ENCODE measurements around the gene GAB1.

Gene GAB1

DNA sequence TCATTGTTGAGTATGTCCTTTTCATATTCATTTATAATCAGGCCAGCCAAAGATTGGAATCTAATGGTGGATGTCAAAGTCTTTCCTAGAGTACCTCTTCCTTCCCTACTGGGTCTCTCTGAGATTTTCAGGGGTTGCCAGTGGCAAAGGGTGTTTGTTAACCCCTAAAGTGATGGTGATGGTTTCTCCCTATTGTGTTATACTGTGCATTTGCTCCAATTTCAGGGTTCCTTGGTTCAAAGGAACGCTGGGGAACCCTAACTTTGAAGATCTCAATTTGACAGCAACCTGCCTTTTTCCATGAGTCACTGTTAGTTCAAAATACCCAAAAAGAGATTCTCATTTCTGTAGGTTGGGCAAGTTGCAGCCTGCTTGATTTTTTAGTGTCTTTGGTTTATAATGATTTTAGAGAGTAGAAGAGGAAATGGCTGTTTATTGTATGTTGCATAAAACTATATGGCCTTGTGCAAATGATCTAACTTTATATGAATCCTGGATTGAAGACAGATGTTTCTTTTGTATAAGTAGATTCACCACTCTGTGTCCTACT is 23.0 kb downstream of the GAB1 start:
- DNase-seq, result no peak

DNA sequence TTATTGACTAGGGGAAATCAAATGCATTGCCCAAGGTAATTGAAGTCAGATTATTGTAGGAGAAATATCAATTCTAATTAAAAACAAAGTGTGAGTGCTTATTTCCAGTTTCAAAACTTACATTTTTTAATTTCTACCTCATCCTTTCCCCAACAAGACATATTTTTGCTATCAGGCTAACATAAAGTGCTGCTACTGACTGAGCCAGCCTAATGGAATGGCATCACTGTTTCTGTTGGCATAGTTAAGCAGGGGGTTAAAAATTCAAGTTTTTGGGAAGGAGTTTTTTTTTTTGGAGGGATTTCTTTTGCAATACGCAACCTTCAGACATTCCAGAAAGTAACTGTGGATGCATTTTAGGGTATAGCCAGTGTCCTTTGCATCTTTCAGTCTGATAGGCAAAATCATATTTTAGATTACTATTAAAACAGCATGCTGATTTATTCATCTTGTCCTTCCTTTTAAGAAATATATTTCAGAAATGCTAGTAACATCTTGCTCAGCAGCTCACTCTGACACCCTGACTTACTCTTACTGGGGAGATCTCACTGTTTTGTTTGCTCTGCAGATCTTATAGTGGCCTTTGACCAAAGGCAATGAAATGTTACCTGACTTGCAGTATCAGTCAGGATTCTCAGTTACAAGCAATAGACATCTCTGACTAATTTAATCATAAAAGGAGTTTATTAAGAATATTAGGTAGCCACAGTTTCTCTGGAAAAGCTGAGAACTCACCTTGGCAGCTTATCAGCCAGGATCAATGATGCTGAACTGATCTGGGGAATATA is 24.4 kb downstream of the GAB1 start:
- no peak for DNase-seq

DNA sequence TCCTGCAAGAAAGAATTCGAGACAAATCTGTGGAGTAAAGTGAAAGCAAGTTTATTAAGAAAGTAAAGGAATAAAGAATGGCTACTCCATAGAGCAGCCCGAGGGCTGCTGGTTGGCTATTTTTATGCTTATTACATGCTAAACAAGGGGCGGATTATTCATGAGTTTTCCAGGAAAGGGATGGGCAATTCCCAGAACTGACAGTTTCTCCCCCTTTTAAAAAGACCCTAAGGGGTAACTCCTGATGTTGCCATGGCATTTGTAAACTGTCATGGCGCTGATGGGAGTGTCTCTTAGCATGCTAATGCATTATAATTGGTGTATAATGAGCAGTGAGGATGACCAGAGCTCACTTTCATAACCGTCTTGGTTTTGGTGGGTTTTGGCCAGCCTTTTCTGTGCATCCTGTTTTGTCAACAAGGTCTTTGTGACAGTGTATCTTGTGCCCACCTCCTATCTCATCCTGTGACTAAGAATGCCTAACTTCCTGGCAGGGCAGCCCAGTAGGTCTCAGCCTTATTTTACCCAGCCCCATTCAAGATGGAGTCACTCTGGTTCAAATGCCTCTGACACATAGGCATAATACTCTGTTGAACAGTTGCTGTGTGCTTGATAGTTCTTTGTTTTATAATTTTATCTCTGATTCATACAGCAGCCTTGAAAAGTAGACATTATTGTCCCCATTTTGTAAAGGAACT is 25.8 kb downstream of the GAB1 start:
- DNase-seq, result no peak

DNA sequence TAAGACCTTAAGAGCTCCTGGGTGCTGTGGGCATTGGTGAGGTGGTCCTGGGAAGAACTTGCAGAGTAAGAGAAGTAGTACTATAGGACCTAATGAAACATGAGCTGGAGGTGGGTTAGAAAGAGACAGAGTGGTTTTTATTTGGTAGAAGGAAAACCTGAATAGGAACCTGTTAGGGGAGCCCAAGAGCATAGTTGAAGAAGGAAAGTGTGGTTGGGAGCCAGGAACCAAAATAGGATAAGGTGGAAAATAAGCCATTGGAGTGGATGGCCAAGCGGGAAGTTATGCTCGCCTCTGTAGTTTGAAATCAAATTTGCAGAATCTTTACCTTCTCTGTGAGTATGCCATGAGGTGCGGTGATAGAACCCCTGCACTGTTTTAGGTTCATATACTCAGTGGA is 26.7 kb downstream of the GAB1 start:
- no peak for DNase-seq

DNA sequence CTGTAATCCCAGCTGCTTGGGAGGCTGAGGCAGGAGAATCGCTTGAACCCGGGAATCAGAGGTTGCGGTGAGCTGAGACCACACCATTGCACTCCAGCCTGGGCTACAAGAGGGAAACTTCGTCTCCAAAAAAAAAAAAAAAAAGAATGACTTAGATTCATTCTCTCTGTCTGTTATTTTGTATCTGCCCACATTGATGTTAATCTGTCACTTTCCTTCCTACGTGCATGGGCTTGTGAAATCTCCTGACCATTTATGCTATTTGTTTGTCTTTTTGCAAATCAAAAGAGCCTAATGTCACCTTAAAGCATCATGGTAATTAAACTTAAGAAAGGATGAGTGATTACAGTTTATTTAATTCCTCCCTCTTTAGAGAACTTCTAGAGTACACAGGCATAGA is 27.4 kb downstream of the GAB1 start:
- DNase-seq, result no peak

DNA sequence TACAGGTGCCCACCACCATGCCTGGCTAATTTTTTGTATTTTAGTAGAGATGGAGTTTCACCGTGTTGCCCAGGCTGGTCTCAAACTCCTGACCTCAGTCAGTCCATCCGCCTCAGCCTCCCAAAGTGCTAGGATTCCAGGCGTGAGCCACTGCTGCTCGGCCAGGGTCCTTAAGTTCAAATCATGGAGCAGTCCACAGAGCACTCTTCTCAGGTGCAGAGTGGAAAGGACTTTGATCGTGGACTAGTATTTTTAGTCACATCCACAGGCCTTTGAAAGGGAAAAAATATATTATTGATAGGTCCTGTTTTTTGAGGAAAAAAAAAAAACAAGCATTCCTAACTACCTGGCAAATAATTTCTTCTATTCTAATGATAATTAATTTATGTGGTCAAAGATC is 31.2 kb downstream of the GAB1 start:
- DNase-seq, result no peak

DNA sequence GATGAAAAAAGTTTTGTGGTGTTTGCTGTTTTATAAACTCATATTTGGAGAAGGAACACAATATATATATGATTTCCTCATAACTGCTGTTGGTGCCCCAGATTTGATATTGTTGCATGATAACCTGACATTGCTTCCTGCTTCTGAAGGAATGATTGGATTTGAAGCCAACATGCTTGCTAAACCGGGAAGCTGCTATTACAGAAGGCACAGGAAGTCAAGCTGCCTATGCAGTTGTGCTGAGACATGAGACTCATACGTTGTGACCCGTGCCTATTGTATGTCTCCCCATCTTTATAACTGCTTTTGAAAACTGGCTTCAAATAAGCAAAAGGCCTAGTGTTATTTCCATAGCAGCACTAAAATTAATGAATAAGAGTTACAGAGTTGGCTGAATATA is 32.9 kb downstream of the GAB1 start:
- DNase-seq, result no peak

DNA sequence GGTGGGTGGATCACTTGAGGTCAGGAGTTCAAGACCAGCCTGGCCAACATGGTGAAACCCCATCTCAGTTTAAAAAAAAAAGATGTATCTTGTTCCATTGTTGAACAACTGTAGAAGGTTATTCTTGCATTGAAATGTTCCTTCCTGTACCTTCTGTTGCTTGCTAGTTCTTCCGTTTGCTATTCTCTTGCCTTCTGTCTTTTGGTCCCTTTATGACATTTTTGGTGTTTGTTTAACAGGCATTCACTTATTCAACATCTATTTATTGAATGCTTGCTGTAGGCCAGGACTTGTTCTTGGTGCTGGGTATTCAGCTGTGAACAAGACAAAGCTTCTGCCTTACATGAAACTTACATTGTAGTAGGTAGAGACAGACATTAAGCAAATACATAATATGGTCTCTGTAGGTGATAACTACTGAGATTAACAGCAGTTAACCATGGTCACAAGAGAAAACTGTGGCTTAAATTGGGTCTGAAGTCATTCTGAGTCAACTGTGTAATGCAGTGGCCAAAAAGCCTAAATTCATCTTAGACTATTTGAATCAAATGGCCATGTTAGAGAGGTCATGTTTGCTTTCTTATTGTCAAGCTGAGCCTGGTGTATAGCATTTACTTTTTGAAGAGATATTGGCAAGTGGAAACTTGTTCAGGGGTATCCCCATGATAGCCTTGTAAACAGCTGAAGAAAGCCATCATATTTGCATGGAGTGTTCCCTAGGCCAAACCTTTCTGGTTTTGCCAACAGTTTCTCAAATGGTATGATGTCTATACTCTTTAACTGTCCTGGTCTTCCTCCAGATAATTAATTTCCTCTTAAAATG is 35.6 kb downstream of the GAB1 start:
- DNase-seq, result no peak

DNA sequence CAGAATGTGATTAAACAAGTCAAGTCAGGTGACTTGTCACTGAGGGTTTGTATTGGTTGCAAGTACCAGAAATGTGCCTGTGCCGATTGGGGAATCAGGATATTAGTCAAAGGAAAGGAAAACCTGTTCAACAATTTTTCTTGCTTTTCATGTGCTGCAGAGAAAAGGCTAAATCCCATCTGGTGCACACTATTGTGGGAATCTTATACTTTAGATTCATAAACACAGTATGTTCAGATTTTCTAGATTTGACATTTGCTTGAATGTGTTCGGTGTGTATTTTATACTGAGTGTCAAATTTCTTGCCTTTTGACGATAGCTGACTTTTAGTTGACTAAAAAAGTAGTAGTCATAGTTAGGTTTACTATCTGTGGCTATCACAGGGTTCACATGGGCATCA is 37.6 kb downstream of the GAB1 start:
- no peak for DNase-seq

DNA sequence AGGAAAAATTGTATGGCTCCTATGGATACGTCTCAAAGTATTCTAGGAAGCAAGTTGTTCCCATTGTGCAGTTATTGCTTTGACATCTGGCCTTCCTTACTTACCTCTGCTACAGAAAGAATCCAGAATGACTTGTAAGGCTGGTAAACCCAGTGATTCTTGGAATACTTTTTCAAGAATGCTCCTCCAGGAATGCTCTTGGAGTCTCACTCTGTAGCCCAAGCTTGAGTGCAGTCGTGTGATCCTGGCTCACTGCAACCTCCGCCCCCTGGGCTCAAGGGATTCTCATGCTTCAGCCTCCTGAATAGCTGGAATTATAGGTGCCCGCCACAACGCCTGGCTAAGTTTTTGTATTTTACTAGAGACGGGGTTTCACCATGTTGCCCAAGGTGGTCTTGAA is 38.1 kb downstream of the GAB1 start:
- DNase-seq, result no peak

DNA sequence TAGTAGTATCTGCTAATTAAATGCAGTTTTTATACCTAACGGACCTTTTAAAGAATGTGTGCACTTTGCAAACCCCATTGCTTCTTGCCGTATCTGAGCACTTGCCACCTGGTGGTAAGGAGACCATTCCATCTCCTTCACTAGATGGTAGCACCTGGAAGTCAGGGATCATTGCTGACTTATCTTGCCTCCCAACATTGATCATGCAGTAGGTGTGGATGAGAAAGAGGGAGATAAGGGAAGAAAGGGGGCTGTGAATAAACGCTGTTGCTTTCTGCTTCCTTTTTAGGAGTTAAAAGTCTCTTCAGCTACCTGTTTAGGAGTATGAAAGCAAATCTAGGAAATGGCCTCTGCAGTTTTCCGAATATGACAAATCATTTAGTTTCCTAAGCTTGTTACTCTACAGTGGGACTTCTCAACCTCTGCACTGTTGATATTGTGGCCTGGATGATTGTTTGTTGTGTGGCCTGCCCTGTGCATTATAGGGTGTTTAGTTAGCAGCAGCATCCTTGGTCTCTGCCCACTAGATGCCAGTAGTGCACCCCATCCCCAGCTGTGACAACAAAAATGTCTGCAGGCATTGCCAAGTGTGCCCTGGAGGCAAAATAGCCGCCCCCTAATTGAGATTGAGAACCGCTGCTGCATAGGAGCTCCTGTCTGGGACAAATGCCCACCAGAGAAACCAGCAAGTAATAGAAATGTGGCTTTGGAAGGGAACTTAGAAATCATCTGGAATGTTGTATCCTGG is 38.8 kb downstream of the GAB1 start:
- DNase-seq, result no peak

DNA sequence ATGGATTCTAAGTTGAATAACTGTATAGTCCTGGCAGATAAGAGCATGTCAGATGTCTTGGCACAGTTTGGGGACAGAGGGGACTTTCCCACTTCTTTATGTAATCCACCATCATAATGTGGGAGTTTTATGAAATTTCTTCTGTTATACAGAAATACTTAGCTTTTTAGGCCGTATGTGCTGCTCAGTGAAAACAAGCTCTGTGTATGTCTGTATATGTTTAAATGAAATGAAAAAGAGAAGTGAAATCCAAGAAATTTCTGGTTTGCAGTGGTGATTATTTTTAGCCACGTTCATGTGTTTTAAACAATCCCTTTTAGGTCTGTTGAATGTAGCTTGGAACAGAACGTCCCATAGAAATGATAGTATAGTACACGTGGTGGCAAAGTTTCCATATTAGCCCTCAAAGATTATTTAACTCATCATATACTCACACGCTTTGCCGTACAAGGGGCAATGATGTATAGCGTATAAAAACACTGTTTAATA is 41.0 kb downstream of the GAB1 start:
- no peak for DNase-seq

DNA sequence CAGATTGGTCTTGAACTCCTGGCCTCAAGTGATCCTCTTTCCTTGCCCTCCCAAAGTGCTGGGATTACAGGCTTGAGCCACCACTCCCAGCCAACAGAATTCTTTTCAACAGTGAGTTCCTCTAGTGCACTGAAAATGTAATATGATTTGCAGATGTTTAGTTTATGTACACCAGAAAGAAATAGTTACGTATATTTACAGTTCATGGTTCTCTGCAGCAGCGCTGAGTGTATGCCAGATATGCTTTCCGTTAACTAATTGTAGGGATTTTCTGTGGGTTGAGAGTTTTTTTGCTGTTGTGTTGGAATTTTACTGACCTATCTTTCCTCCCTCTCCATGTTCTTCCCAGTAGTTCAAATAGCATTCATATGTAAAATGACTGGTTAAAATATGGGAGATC is 44.0 kb downstream of the GAB1 start:
- DNase-seq, result no peak

DNA sequence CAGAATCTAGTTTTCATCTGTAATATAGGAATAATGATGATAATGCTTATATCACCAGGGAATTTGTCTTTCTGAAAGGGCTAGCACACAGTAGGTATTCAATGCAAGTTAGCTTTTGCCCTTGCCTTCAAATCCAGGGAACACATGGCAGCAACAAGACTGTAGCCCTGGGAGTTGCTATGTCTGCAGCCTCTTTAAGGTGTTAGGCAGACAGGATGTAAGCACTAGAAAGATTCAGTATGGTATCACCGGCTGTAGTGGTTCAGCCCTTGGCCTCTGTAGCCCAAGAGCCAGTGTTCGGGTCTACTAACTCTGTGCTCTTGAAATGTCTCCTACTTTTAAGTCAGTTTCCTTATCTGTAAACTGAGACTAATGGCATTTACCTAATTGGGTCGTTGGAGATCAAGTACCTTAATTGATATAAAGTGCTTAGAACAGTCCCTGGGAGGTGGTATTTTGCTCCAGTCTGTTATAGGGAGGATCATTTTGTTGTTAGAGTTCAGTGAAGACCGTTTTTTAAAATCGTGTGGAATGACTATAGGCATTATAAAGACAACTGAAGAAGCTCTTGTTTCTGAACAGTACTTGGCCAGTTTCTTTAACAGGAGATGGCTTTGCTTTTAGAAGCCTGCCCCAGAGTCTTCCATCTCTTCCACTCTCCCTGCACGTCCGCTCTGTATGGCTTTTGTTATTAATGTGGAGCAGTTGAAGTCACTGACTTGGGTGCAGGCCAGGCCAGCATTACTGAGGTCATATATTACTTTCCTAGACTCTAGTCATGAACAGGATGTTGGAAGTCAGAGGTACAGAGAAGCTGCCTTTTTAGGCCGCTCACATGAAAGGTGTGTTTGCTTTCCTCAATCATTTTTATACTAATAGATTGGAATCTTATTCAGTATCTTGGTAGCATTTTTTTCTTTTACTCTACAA is 44.8 kb downstream of the GAB1 start:
- no peak for DNase-seq

DNA sequence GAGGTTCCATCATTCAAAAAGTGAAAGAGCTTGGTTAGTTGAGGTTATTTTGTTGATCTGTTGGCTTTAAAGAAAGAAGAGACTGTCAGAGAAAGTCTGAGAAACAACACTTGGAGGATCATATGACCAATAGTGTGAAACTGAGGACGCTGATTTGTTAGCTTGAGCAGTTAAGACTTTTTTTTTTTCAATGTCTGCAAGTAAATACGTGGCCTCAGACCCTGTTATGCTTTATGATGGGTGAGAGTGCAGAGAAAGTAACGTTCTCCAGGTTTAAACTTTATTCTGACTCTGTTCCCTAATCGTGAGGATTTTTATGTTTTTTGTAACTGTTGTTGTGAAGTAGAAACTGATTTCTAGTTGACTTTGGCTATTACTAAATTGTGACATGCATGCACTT is 45.9 kb downstream of the GAB1 start:
- no peak for DNase-seq

DNA sequence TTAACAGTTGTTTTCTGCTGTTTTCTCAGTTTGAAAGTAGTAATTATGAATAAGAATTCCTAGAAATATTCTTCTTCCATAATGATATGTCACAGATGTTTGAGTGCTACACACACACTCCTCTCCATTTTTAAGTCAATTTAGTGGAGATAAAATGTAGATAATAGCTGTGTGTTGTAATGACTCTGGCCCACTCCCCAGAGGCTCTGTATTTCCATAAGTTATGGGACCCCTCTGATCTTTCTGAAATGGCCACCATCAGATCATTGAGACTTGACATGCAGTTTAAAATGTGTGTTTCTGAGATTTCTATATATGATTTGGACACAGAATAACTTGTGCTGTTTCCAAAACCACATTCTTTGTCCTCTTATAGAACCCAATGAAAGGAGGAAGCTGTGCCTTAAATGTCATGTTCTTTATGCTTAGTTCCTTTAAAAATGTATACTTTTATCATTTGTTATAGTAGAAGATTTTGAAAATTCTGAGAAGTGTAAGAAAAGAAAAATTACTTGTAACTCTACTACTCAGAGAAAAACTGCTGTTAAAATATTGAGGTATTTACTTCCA is 46.4 kb downstream of the GAB1 start:
- no peak for DNase-seq

DNA sequence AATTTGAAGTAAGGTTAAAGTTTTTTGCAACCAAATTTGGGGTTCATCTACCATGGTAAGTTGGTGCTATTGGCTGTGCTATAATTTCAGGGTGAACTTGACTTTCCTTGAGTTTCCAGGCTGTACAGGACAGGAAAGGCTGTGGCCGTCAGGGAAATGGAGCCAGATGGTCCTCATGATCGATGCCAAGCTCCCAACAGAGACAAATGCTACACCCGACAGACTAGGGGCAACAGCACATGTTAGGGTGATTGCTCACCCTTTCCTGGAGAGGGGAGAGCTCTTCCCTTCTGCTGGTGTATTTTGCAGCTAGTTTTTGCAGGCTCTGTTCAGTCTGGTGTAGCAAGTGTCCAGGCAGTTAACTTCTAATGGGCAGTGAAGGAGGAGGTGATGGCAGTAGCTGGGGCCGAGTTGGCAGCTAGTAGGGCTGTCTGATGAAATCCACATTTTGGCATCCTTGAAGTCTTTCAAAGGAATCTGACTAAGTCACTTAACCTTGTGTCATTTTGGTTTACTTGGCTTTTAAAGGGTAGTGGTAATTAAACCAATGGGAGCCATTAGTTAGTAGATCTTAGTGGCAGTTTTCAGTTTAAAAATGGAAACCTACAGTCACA is 47.8 kb downstream of the GAB1 start:
- DNase-seq, result no peak

DNA sequence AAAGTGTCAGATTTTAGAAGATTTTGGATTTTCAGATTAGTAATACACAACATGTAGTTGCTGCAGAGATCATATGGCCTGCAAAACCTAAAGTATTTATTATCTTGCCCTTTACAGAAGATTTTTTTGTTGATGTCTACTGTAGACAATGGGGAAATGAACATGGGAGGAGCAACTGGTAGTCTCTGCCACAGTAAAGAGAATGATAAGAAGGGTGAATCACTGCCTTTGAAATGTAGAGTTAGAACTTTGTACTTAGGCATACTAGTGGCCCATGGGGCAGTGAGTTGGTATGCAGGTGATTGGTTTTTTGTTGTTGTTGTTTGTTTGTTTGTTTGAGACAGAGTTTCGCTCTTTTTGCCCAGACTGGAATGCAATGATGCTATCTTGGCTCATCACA is 50.1 kb downstream of the GAB1 start:
- no peak for DNase-seq

DNA sequence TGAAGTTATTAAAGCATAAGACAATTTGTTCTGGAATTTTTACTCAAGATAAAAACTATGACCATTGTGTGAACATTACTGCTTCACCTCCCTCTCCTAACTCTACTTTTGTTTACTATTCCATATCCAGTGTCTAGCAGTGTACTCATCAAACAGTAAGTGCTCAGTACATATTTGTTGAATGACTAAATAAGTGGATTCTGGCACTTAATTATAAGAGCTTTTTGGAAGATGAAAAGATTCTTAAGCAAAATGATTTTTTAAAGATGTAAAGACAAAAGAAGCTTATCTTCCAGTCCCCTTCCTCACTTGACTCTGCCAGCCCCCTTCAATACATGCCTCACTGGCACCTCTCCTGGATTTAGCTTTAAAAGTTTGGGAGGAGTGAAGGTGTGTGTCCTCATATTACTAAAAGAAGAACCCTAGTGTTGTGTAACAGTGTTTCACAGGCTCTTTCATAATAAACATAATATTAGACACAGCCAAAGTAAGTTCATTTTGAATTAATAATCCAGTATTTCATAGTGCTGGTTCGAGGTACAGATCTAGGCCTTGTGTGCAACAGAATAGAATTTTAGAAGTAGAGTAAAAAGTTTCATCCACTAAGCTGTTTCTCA is 53.0 kb downstream of the GAB1 start:
- no peak for DNase-seq

DNA sequence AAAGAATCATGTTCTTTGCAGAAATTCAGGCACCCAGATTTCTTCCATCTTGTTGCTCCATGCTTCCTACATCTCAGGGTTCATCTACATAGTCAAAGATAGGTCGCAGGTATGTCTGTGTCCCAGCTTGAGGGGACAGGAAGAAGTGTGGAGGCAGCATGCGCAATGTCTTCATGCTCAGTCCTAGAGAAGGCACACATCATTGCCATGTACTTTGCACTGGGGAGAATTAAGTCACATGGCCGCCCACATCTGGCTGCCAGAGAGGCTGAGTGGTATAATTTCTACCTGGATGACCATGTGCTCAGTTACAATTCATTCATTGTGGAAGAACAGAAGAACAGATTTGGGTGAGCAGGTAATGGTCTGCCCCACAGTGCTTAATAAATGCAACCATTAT is 54.1 kb downstream of the GAB1 start:
- DNase-seq, result no peak
